ENCODE measurements around the gene FOSL2. TPM values are rescaled to one million over a fixed set of nuclear protein-coding genes. Genes with fewer than 3 reads are reported as not detected.

The FOSL2 gene
- total RNA-seq, 2 experiments from 2014 or later, result 0.35 to 1.0 TPM

GRCh38 chr2:28377984-28378678 is 14.5 kb upstream of the FOSL2 start:
- BruUV-seq (replicated peaks), result no TSS peak
- no peaks in the 10 kb centered on the region for H3K9me3 ChIP-seq (ENCODE audit: low read length)
- no peak overlapping the region for H2AFZ ChIP-seq (ENCODE audit: low read length)
- no peaks in the 10 kb centered on the region for H3K79me2 ChIP-seq (ENCODE audit: insufficient read depth, low read depth, low read length)
- no peaks in the 10 kb centered on the region for H3K4me1 ChIP-seq (ENCODE audit: insufficient read depth, low read length, poor library complexity, severe bottlenecking)
- DNase-seq (ENCODE audit: low spot score), result no peak
- no peak overlapping the region for H3K27ac ChIP-seq (ENCODE audit: low read depth, low read length, poor library complexity, severe bottlenecking)
- H4K20me1 ChIP-seq (ENCODE audit: insufficient read depth, low read length), result no peaks in the 10 kb centered on the region
- H3K4me3 ChIP-seq (ENCODE audit: low read depth, low read length, poor library complexity, severe bottlenecking), result no peak overlapping the region
- CTCF ChIA-PET (ENCODE audit: unreplicated experiment), result no interaction called here
- TF ChIP-seq EZH2phosphoT487 (IDR thresholded peaks at IDR 0.05; ENCODE audit: borderline replicate concordance, low read depth, low read length), result no peak
- no peak for TF ChIP-seq CTCF (conservative IDR thresholded peaks at IDR 0.05; ENCODE audit: low read length)
- H3K4me2 ChIP-seq (ENCODE audit: low read length), result no peak overlapping the region
- intact Hi-C loops (cut with micrococcal nuclease; ENCODE audit: unreplicated experiment), result no loop called here
- no peaks in the 10 kb centered on the region for H3K36me3 ChIP-seq (ENCODE audit: insufficient read depth, low read length)
- POLR2A ChIA-PET, result no interaction called here
- H3K9me2 ChIP-seq (ENCODE audit: insufficient read depth, low read length), result no peaks in the 10 kb centered on the region

GRCh38 chr2:28378679-28379584 is 13.7 kb upstream of the FOSL2 start:
- H3K9me3 ChIP-seq (ENCODE audit: low read length), result no peaks in the 10 kb centered on the region
- intact Hi-C loops (cut with micrococcal nuclease; ENCODE audit: unreplicated experiment), result no loop called here
- no peaks in the 10 kb centered on the region for H3K36me3 ChIP-seq (ENCODE audit: insufficient read depth, low read length)
- no peak for DNase-seq (ENCODE audit: low spot score)
- no peaks in the 10 kb centered on the region for H3K79me2 ChIP-seq (ENCODE audit: insufficient read depth, low read depth, low read length)
- no peak overlapping the region for H3K4me2 ChIP-seq (ENCODE audit: low read length)
- no peak overlapping the region for H2AFZ ChIP-seq (ENCODE audit: low read length)
- no peaks in the 10 kb centered on the region for H3K9me2 ChIP-seq (ENCODE audit: insufficient read depth, low read length)
- ChIA-PET POLR2A (interaction anchor here (0.6 kb wide), 1 partner anchor 38 kb away, joined by 8 read pairs; no protein-coding TSS in a partner anchor), CTCF (ENCODE audit: unreplicated experiment) (no interaction called here)
- H3K4me3 ChIP-seq (ENCODE audit: low read depth, low read length, poor library complexity, severe bottlenecking), result no peak overlapping the region
- TF ChIP-seq CTCF (conservative IDR thresholded peaks at IDR 0.05; ENCODE audit: low read length), result no peak
- TF ChIP-seq EZH2phosphoT487 (IDR thresholded peaks at IDR 0.05; ENCODE audit: borderline replicate concordance, low read depth, low read length), result no peak
- BruUV-seq (replicated peaks), result no TSS peak
- H4K20me1 ChIP-seq (ENCODE audit: insufficient read depth, low read length), result no peaks in the 10 kb centered on the region
- no peak overlapping the region for H3K27ac ChIP-seq (ENCODE audit: low read depth, low read length, poor library complexity, severe bottlenecking)
- no peaks in the 10 kb centered on the region for H3K4me1 ChIP-seq (ENCODE audit: insufficient read depth, low read length, poor library complexity, severe bottlenecking)

- Histone ChIP-seq H3K9me2 (ENCODE audit: insufficient read depth, low read length) (no peaks in the 10 kb centered on the region), H3K27ac (ENCODE audit: low read depth, low read length, poor library complexity, severe bottlenecking) (no peak overlapping the region), H3K4me1 (ENCODE audit: insufficient read depth, low read length, poor library complexity, severe bottlenecking) (no peaks in the 10 kb centered on the region), H3K4me2 (ENCODE audit: low read length) (no peak overlapping the region), H3K79me2 (ENCODE audit: insufficient read depth, low read depth, low read length) (no peaks in the 10 kb centered on the region), H3K9me3 (ENCODE audit: low read length) (no peaks in the 10 kb centered on the region), H2AFZ (ENCODE audit: low read length) (no peak overlapping the region), H3K36me3 (ENCODE audit: insufficient read depth, low read length) (no peaks in the 10 kb centered on the region), H3K4me3 (ENCODE audit: low read depth, low read length, poor library complexity, severe bottlenecking) (no peak overlapping the region), H4K20me1 (ENCODE audit: insufficient read depth, low read length) (no peaks in the 10 kb centered on the region)
- DNase-seq (ENCODE audit: low spot score), result no peak
- TF ChIP-seq EZH2phosphoT487 (IDR thresholded peaks at IDR 0.05; ENCODE audit: borderline replicate concordance, low read depth, low read length) (no peak), CTCF (conservative IDR thresholded peaks at IDR 0.05; ENCODE audit: low read length) (no peak)
- POLR2A ChIA-PET, result no interaction called here
- intact Hi-C loops (cut with micrococcal nuclease; ENCODE audit: unreplicated experiment), result no loop called here
- no TSS peak for BruUV-seq (replicated peaks)
- CTCF ChIA-PET (ENCODE audit: unreplicated experiment), result no interaction called here
These were observed 12.4 kb upstream of the FOSL2 start for GRCh38 chr2:28380219-28380618.
